ENCODE results near the gene RSPH9. TPM values are rescaled to one million over a fixed set of nuclear protein-coding genes. Genes with fewer than 3 reads are reported as not detected.

Gene RSPH9
- polyA plus RNA-seq, 1 experiment: 0.37 TPM

GRCh38 chr6:43709654-43710303 is 64.9 kb downstream of the RSPH9 start:
- H3K4me3 ChIP-seq (ENCODE audit: low read depth, low read length): no peak overlapping the region
- CTCF ChIA-PET: interaction anchor here (0.6 to 0.9 kb wide), 4 partner anchors 36 to 1789 kb away, joined by 3 read pairs; partner anchors contain the start of gene MED20
- no peak overlapping the region for H3K27ac ChIP-seq (ENCODE audit: low read depth, low read length)

GRCh38 chr6:43710576-43710975 is 65.7 kb downstream of the RSPH9 start:
- H3K4me3 ChIP-seq (ENCODE audit: low read depth, low read length): no peak overlapping the region
- H3K9me3 ChIP-seq (ENCODE audit: control insufficient read depth, insufficient read depth, low read length): no peaks in the 10 kb centered on the region
- no peak overlapping the region for H3K27ac ChIP-seq (ENCODE audit: low read depth, low read length)
- TF ChIP-seq, protein P1, sequence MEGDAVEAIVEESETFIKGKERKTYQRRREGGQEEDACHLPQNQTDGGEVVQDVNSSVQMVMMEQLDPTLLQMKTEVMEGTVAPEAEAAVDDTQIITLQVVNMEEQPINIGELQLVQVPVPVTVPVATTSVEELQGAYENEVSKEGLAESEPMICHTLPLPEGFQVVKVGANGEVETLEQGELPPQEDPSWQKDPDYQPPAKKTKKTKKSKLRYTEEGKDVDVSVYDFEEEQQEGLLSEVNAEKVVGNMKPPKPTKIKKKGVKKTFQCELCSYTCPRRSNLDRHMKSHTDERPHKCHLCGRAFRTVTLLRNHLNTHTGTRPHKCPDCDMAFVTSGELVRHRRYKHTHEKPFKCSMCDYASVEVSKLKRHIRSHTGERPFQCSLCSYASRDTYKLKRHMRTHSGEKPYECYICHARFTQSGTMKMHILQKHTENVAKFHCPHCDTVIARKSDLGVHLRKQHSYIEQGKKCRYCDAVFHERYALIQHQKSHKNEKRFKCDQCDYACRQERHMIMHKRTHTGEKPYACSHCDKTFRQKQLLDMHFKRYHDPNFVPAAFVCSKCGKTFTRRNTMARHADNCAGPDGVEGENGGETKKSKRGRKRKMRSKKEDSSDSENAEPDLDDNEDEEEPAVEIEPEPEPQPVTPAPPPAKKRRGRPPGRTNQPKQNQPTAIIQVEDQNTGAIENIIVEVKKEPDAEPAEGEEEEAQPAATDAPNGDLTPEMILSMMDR (IDR thresholded peaks at IDR 0.05; ENCODE audit: low read depth, low read length): no peak
- peaks cover 3% of the 10 kb centered on the region for H3K27me3 ChIP-seq (ENCODE audit: control insufficient read depth, insufficient read depth, low read length)
- no peak for DNase-seq (ENCODE audit: low read depth, low spot score)
- CTCF ChIA-PET: interaction anchor here (0.7 kb wide), 1 partner anchor 62 kb away, joined by 3 read pairs; no protein-coding TSS in a partner anchor
- POLR2A ChIA-PET: no interaction called here

More at GRCh38 chr6:43709654-43710303, 64.9 kb downstream of the RSPH9 start:
- Histone ChIP-seq H3K27me3 (ENCODE audit: control insufficient read depth, insufficient read depth, low read length) (peaks cover 3% of the 10 kb centered on the region), H3K9me3 (ENCODE audit: control insufficient read depth, insufficient read depth, low read length) (no peaks in the 10 kb centered on the region)
- DNase-seq (ENCODE audit: low read depth, low spot score): no peak
- POLR2A ChIA-PET: interaction anchor here (0.6 to 1.7 kb wide), 6 partner anchors 15 to 440 kb away, joined by 3 to 4 read pairs (median 4); partner anchors contain the start of gene VEGFA
- TF ChIP-seq, protein P1 (IDR thresholded peaks at IDR 0.05; ENCODE audit: low read depth, low read length): no peak

DNA sequence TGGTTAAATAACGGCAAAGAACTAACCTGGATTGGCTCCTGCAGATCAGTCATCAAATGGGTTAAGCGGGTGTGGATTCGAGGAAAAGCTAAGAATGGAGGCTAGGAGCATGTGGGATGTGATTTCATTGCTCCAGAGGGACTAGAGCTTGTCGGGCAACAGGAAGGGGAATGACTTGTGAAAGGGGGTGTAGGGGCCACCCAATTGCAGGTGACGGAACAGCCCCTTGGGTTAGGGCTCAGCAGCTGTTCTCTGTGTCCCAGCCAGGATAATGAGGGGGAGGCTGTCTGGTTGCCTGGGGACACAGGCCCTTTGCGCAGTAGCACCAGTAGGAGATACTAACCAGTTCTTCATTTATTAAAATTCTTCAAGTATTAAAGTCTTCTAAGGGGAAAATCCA is 67.7 kb downstream of the RSPH9 start:
- ChIA-PET CTCF (interaction anchor here (1.0 kb wide), 1 partner anchor 12 kb away, joined by 3 read pairs; no protein-coding TSS in a partner anchor), POLR2A (no interaction called here)
- DNase-seq (ENCODE audit: low read depth, low spot score): no peak
- Histone ChIP-seq H3K9me3 (ENCODE audit: control insufficient read depth, insufficient read depth, low read length) (no peaks in the 10 kb centered on the region), H3K27me3 (ENCODE audit: control insufficient read depth, insufficient read depth, low read length) (peaks cover 3% of the 10 kb centered on the region), H3K4me3 (ENCODE audit: low read depth, low read length) (no peak overlapping the region), H3K27ac (ENCODE audit: low read depth, low read length) (no peak overlapping the region)
- TF ChIP-seq, protein P1 (IDR thresholded peaks at IDR 0.05; ENCODE audit: low read depth, low read length): no peak

DNA sequence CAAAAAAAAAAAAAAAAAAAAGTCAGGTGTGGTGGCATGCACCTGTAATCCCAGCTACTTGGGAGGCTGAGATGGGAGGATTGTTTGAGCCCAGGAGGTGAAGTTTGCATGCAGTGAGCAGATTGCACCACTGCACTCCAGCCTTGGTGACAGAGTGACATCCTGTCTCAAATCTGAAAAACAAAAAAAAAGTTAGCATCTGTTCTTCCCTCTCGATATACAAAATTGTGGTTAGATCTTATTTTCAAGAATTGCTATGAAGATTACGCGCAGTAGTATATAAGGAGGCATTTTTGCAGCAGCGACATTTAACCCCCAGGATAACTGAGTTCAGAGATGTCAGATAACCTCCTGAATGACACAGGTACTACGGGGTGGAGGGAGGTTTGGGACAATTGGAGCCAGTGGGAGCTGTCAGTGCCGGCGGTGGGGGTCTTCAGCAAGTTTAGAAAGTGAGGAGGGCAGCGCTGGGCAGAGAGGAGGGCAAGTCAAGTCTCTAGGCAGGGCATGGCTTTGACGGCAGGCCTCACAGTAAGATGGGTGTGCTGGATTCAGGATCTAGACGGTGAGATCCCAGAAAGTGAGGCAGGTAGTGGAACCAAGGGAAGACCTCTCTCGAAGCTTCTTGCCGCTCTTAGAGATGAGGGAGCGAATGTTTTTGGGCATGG is 68.9 kb downstream of the RSPH9 start:
- POLR2A ChIA-PET: interaction anchor here (1.6 kb wide), 1 partner anchor 11 kb away, joined by 6 read pairs; no protein-coding TSS in a partner anchor
- peaks cover 3% of the 10 kb centered on the region for H3K27me3 ChIP-seq (ENCODE audit: control insufficient read depth, insufficient read depth, low read length)
- H3K27ac ChIP-seq (ENCODE audit: low read depth, low read length): no peak overlapping the region
- TF ChIP-seq, protein P1 (IDR thresholded peaks at IDR 0.05; ENCODE audit: low read depth, low read length): no peak
- H3K9me3 ChIP-seq (ENCODE audit: control insufficient read depth, insufficient read depth, low read length): no peaks in the 10 kb centered on the region
- CTCF ChIA-PET: interaction anchor here (1.9 kb wide), 1 partner anchor 11 kb away, joined by 7 read pairs; no protein-coding TSS in a partner anchor
- no peak for DNase-seq (ENCODE audit: low read depth, low spot score)
- no peak overlapping the region for H3K4me3 ChIP-seq (ENCODE audit: low read depth, low read length)

Data from AG04450 (cell line).